Pancreas (tissue), 10 donors: ENCODE data around the gene ZNF564. TPM values are rescaled to one million over a fixed set of nuclear protein-coding genes. Genes with fewer than 3 reads are reported as not detected.

Experiments used
- ATAC-seq, 4 donors: fragments of 200-7000 bp; cut with Tn5 transposase; one replicate each; pipeline versions ENCODE4 v1.8.0 to v1.9.1; 2020; ENCODE audit warnings: mild to moderate bottlenecking in 4 of 4, moderate library complexity in 4 of 4
- DNase-seq, 6 donors: peaks; one replicate each; pipeline ENCODE4 v3.0.0-alpha.2; 2020
- FAIRE-seq: peaks from 2 replicates; lab custom pipeline; 2012; peaks lifted over from hg19 to GRCh38; lab: Jason Lieb, UNC
- H3K27ac ChIP-seq, 4 donors: fragments of 200-600 bp; sonication (generic); 1 replicate in 3 of 4; 2 replicates in 1 of 4; pipeline versions ENCODE4 v1.5.0 to v1.8.0; 2020
- H3K27me3 ChIP-seq, 4 donors: fragments of 200-600 bp; one replicate each; pipeline ENCODE4 v1.8.0; 2021
- H3K36me3 ChIP-seq, 3 donors: fragments of 200-600 bp; sonication (generic) in 1 of 3; one replicate each; pipeline versions ENCODE4 v1.5.0 to v1.8.0; 2020 to 2021
- H3K4me1 ChIP-seq, 3 donors: fragments of 200-600 bp; one replicate each; pipeline ENCODE4 v1.8.0; 2021
- H3K4me3 ChIP-seq, 4 donors: fragments of 200-600 bp; sonication (generic) in 2 of 4; one replicate each; pipeline versions ENCODE4 v1.5.0 to v1.8.0; 2020 to 2021
- H3K9me3 ChIP-seq, 4 donors: fragments of 200-600 bp; one replicate each; pipeline ENCODE4 v1.8.0; 2021
- WGBS, 2 donors: extraction: QIAGEN DNeasy Blood & Tissue Kit; methylation state at CpG; one replicate each; pipeline ENCODE4 v1.1.7; 2013; 5-methylcytosine and 5-hydroxymethylcytosine counted together
- intact Hi-C, 3 donors: fragments of 100-400 bp; cut with DNase I; formaldehyde crosslinking; loops; one replicate each; pipeline versions ENCODE4 v1.11.1 to v1.14.2; 2022
- polyA plus RNA-seq, 2 donors: library from polyadenylated mRNA; stranded (reverse); fragments of 200-250 nt; gene quantifications; one replicate each; pipeline ENCODE4 v1.2.3, GENCODE V29; 2013
- total RNA-seq, 6 donors: library from RNA; stranded (reverse); fragmentation: NEBNext Ultra II Directional in 4 of 6; extraction: Animal tissue kit (Norgen Biotek cat#: 25700) in 4 of 6; gene quantifications; one replicate each; pipeline versions ENCODE4 v1.2.1 to v1.2.4, GENCODE V29; 2021 to 2023
- TF ChIP-seq, protein P1 (sequence below), 4 donors: fragments of 200-600 bp; sonication (generic) in 3 of 4; IDR thresholded peaks; one replicate each; pipeline versions ENCODE4 v1.5.0 to v1.8.0; 2021; ENCODE audit warnings: antibody characterized with exemption in 4 of 4
- donor health status: healthy with polysubstance abuse.
- donor health status: DM: no; HTN: no; CAD: no; lungs with moderate emphysema.
- donor health status: DM: no; HTN: no; CAD: no.
- donor health status: control.
- donor health status: control.
- donor health status: Bipolar disorder and iron deficiency.
- donor health status: DM: yes; HTN: yes; CAD: no.
- donor health status: DM: no; HTN: no; CAD: no.
- donor health status: DM: no; HTN: no; CAD: no.
- donor health status: DM: yes; HTN: yes; CAD: no.

Gene ZNF564
- total and polyA plus RNA-seq, 8 donors = 4.2 to 10.4 (median 6.0) TPM

DNA sequence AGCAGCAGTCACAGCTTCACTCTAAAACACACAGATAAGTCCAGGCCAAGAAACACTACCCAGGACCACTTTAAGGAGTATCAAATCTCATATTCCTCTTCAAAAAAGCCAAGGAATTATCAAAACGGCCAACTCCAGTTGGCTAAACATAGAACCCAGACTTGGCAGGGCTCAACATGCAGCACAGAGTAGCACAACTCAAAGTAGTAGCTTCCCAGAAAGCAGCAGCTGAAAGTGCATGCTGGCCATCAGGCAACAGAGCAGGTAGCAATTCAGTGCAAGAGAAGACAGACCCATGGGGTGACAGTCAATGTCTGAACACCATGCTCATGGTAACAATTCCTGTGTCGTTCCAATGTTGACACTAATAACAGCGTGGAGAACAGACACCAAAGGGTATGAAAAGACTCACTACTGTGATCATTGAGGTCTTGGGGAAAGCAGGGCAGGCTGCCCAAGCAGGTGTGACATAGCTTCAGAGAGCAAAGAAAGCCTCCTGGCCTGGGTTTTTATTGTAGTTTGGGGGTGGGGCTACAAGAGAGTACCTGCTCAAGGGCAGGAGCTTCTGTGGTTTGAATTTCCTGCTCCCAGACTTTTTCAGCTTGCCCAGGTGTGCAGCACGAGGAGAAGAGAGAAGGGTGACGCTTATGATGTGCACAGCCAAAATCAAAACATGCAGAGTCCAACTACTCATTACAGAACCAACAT, 72.9 kb downstream of the ZNF564 start:
- intact Hi-C loops = no loop called here
- Histone ChIP-seq H3K36me3 (no peaks in the 10 kb centered on the region), H3K4me3 (no peak overlapping the region), H3K27ac (no peak overlapping the region), H3K27me3 (no peaks in the 10 kb centered on the region), H3K4me1 (peaks cover 0 to 12% (median under 1%) of the 10 kb centered on the region in 3 donors), H3K9me3 (no peaks in the 10 kb centered on the region)
- peak in 2 of 4 donors; percentile 67 to 69 for ATAC-seq
- no peak for DNase-seq
- FAIRE-seq = no peak
- TF ChIP-seq, protein P1, sequence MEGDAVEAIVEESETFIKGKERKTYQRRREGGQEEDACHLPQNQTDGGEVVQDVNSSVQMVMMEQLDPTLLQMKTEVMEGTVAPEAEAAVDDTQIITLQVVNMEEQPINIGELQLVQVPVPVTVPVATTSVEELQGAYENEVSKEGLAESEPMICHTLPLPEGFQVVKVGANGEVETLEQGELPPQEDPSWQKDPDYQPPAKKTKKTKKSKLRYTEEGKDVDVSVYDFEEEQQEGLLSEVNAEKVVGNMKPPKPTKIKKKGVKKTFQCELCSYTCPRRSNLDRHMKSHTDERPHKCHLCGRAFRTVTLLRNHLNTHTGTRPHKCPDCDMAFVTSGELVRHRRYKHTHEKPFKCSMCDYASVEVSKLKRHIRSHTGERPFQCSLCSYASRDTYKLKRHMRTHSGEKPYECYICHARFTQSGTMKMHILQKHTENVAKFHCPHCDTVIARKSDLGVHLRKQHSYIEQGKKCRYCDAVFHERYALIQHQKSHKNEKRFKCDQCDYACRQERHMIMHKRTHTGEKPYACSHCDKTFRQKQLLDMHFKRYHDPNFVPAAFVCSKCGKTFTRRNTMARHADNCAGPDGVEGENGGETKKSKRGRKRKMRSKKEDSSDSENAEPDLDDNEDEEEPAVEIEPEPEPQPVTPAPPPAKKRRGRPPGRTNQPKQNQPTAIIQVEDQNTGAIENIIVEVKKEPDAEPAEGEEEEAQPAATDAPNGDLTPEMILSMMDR (IDR thresholded peaks at IDR 0.05) = no peak
- 37 to 43% methylated on average over 5 of the region's 5 CpGs for WGBS, 2 donors

Other genes starting within 250 kb of the ZNF564 start
- 1 to 10 TPM; 1.0 to 2.9 (median 2.0) TPM for gene ZNF563, start 217.8 kb downstream of the ZNF564 start, total RNA-seq
- 1 to 10 TPM; 1.6 to 1.8 TPM for gene ZNF563, start 217.8 kb downstream of the ZNF564 start, polyA plus RNA-seq
- gene ZNF442, start 185.8 kb downstream of the ZNF564 start, total RNA-seq = 1 to 10 TPM; 1.1 to 3.6 (median 2.2) TPM
- under 1 TPM; 0.57 to 0.82 TPM for gene ZNF442, start 185.8 kb downstream of the ZNF564 start, polyA plus RNA-seq
- gene ZNF799, start 150.2 kb downstream of the ZNF564 start, total RNA-seq = 1 to 10 TPM; 1.5 to 4.4 (median 1.9) TPM
- 1 to 10 TPM; 4.1 to 5.5 TPM for gene ZNF799, start 150.2 kb downstream of the ZNF564 start, polyA plus RNA-seq
- 1 to 10 TPM; 1.2 to 3.8 (median 2.0) TPM for gene ZNF443, start 110.5 kb downstream of the ZNF564 start, total RNA-seq
- gene ZNF443, start 110.5 kb downstream of the ZNF564 start, polyA plus RNA-seq = 1 to 10 TPM; 2.4 to 3.8 TPM
- gene ZNF709, start 66.7 kb downstream of the ZNF564 start, total RNA-seq = 1 to 10 TPM in 4 of 6 donors, under 1 TPM in 2; 0.56 to 2.5 (median 1.9) TPM
- 1 to 10 TPM in 1 of 2 donors, under 1 TPM in 1; 0.87 to 1.5 TPM for gene ZNF709, start 66.7 kb downstream of the ZNF564 start, polyA plus RNA-seq
- 1 to 10 TPM; 3.3 to 7.0 (median 4.1) TPM for gene ZNF490, start 59.3 kb upstream of the ZNF564 start, total RNA-seq
- under 1 TPM; 0.38 to 0.65 TPM for gene ZNF490, start 59.3 kb upstream of the ZNF564 start, polyA plus RNA-seq
- 10 to 100 TPM in 5 of 6 donors, 1 to 10 TPM in 1; 10.0 to 16.7 (median 12.3) TPM for gene ZNF791, start 59.4 kb upstream of the ZNF564 start, total RNA-seq
- 1 to 10 TPM; 6.1 to 6.3 TPM for gene ZNF791, start 59.4 kb upstream of the ZNF564 start, polyA plus RNA-seq
- 10 to 100 TPM; 33.2 to 92.8 (median 59.2) TPM for gene MAN2B1, start 115.3 kb upstream of the ZNF564 start, total RNA-seq
- gene MAN2B1, start 115.3 kb upstream of the ZNF564 start, polyA plus RNA-seq = 10 to 100 TPM; 30.2 to 48.2 TPM
- 1 to 10 TPM; 3.5 to 8.8 (median 5.7) TPM for gene WDR83, start 115.3 kb upstream of the ZNF564 start, total RNA-seq
- gene WDR83, start 115.3 kb upstream of the ZNF564 start, polyA plus RNA-seq = 10 to 100 TPM; 25.6 to 28.1 TPM
- 10 to 100 TPM; 36.0 to 53.2 (median 47.7) TPM for gene DHPS, start 130.4 kb upstream of the ZNF564 start, total RNA-seq
- 10 to 100 TPM; 78.8 to 85.7 TPM for gene DHPS, start 130.4 kb upstream of the ZNF564 start, polyA plus RNA-seq
- not detected for gene GNG14, start 136.5 kb upstream of the ZNF564 start, total RNA-seq
- not detected for gene GNG14, start 136.5 kb upstream of the ZNF564 start, polyA plus RNA-seq
- gene FBXW9, start 145.1 kb upstream of the ZNF564 start, total RNA-seq = 1 to 10 TPM; 3.1 to 5.0 (median 4.2) TPM
- gene FBXW9, start 145.1 kb upstream of the ZNF564 start, polyA plus RNA-seq = 1 to 10 TPM; 5.6 to 8.5 TPM
- gene TNPO2, start 172.4 kb upstream of the ZNF564 start, total RNA-seq = 10 to 100 TPM; 15.7 to 29.5 (median 20.8) TPM
- 10 to 100 TPM; 29.0 to 37.2 TPM for gene TNPO2, start 172.4 kb upstream of the ZNF564 start, polyA plus RNA-seq
- gene TRIR, start 183.2 kb upstream of the ZNF564 start, total RNA-seq = 10 to 100 TPM; 49.2 to 86.5 (median 63.0) TPM
- 100 to 1,000 TPM; 163 to 191 TPM for gene TRIR, start 183.2 kb upstream of the ZNF564 start, polyA plus RNA-seq
- gene GET3, start 186.0 kb upstream of the ZNF564 start, total RNA-seq = 10 to 100 TPM; 16.6 to 34.5 (median 27.9) TPM
- 10 to 100 TPM; 34.8 to 48.2 TPM for gene GET3, start 186.0 kb upstream of the ZNF564 start, polyA plus RNA-seq
- gene BEST2, start 200.3 kb upstream of the ZNF564 start, total RNA-seq = not detected
- not detected for gene BEST2, start 200.3 kb upstream of the ZNF564 start, polyA plus RNA-seq
- gene HOOK2, start 224.1 kb upstream of the ZNF564 start, total RNA-seq = 10 to 100 TPM; 37.7 to 60.9 (median 49.0) TPM
- gene HOOK2, start 224.1 kb upstream of the ZNF564 start, polyA plus RNA-seq = 100 to 1,000 TPM; 268 to 300 TPM
- 100 to 1,000 TPM in 2 of 6 donors, 10 to 100 TPM in 4; 41.6 to 109 (median 70.7) TPM for gene JUNB, start 240.0 kb upstream of the ZNF564 start, total RNA-seq
- 100 to 1,000 TPM; 172 to 206 TPM for gene JUNB, start 240.0 kb upstream of the ZNF564 start, polyA plus RNA-seq